Measurements from ENCODE around the gene DAZAP2. TPM values are rescaled to one million over a fixed set of nuclear protein-coding genes. Genes with fewer than 3 reads are reported as not detected.

DAZAP2 gene
- total and polyA plus RNA-seq, 2 of the 4 experiments (the other 2 are of a cell fraction), result 62.2 to 202 TPM

DNA sequence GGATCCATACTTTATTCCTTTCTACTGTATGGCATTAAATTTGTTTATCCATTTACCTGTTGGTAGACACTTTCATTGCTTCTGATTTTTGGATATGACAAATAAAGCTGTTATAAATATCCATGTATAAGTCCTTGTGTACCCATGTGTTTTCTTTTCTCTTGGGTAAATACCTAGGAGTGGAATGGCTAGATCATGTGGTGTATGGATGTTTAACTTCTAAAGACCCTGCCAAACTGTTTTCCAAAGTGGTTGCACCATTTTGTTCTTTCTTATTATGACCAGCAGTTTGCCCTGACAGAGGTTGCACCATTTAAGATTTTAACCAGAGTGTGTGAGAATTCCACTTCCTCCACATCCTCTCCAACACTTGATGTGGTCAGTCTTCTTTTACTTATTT lies 6.0 kb upstream of the DAZAP2 start:
- dilution Hi-C loops (cut with HindIII; ENCODE audit: low sequenced_read_pairs, unreplicated experiment) (no loop called here), intact Hi-C loops (cut with micrococcal nuclease) (no loop called here), in situ Hi-C loops (cut with MboI; ENCODE audit: low sequenced_read_pairs) (no loop called here)
- H3K27me3 ChIP-seq (ENCODE audit: control insufficient read depth, insufficient read depth, low read length), result no peaks in the 10 kb centered on the region
- H3K27ac ChIP-seq (ENCODE audit: insufficient read depth, low read length), result no peak overlapping the region
- H3K9me1 ChIP-seq (ENCODE audit: insufficient read depth, low read length), result peaks cover 3% of the 10 kb centered on the region; the same call in 1 of the 2 replicates
- no peak overlapping the region for H3K4me2 ChIP-seq (ENCODE audit: low read depth, low read length)
- no peak overlapping the region for H4K5ac ChIP-seq (ENCODE audit: low read depth, low read length)
- no peaks in the 10 kb centered on the region for H3K36me3 ChIP-seq (ENCODE audit: control insufficient read depth, insufficient read depth, low read length)
- H4K91ac ChIP-seq (ENCODE audit: insufficient read depth, low read depth, low read length), result no peak overlapping the region
- no peak overlapping the region for H2BK5ac ChIP-seq (ENCODE audit: low read depth, low read length, poor library complexity, severe bottlenecking)
- no peak overlapping the region for H3K4ac ChIP-seq (ENCODE audit: low read depth, low read length)
- H3K4me3 ChIP-seq (ENCODE audit: insufficient read depth, low read depth, low read length), result no peak overlapping the region
- POLR2A ChIA-PET (ENCODE audit: unreplicated experiment), result no interaction called here
- H4K20me1 ChIP-seq (ENCODE audit: insufficient read depth, low read length), result no peaks in the 10 kb centered on the region
- H2BK20ac ChIP-seq (ENCODE audit: low read depth, low read length), result no peak overlapping the region
- H2AK9ac ChIP-seq (replicated peaks; ENCODE audit: low read depth, low read length, poor library complexity), result no peak overlapping the region
- no peak overlapping the region for H3K23ac ChIP-seq (ENCODE audit: low read depth, low read length)
- no peak overlapping the region for H3K9ac ChIP-seq (ENCODE audit: low read depth, low read length)
- no peak overlapping the region for H2AK5ac ChIP-seq (ENCODE audit: low read depth, low read length)
- H2BK120ac ChIP-seq (ENCODE audit: low read depth, low read length), result no peak overlapping the region
- no peak overlapping the region for H2BK15ac ChIP-seq (ENCODE audit: low read depth, low read length)
- no peak overlapping the region for H4K8ac ChIP-seq (ENCODE audit: low read depth in 2 of 2, low read length in 2 of 2)
- BruUV-seq (replicated peaks), result no TSS peak
- no peaks in the 10 kb centered on the region for H3K9me3 ChIP-seq (ENCODE audit: control insufficient read depth, insufficient read depth, low read length)
- H3K56ac ChIP-seq (ENCODE audit: extremely low read depth, insufficient read depth, low read length), result no peak overlapping the region
- no peak overlapping the region for H2AFZ ChIP-seq (replicated peaks; ENCODE audit: low read length, poor library complexity)
- no peaks in the 10 kb centered on the region for H3K4me1 ChIP-seq (ENCODE audit: control insufficient read depth, insufficient read depth, low read length)
- no peak overlapping the region for H3K14ac ChIP-seq (replicated peaks; ENCODE audit: low read depth, low read length)
- ATAC-seq (ENCODE audit: low read depth), result no peak
- CTCF ChIA-PET, result no interaction called here
- H3K18ac ChIP-seq (ENCODE audit: low read depth, low read length), result no peak overlapping the region
- DNase-seq, result no peak
- H3K79me1 ChIP-seq (ENCODE audit: low read depth in 1 of 2, low read length in 2 of 2), result no peaks in the 10 kb centered on the region
- TF ChIP-seq NFE2L2 (IDR thresholded peaks at IDR 0.05; ENCODE audit: low read depth, low read length) (no peak), MXI1 (IDR thresholded peaks at IDR 0.05; ENCODE audit: borderline replicate concordance, low read depth, low read length) (no peak), RCOR1 (IDR thresholded peaks at IDR 0.05; ENCODE audit: insufficient replicate concordance, low read length) (no peak), POLR2A (IDR thresholded peaks at IDR 0.05; ENCODE audit: low read depth, low read length) (no peak), RFX5 (IDR thresholded peaks at IDR 0.05; ENCODE audit: low read depth, low read length) (no peak)
- TF ChIP-seq, protein P1, sequence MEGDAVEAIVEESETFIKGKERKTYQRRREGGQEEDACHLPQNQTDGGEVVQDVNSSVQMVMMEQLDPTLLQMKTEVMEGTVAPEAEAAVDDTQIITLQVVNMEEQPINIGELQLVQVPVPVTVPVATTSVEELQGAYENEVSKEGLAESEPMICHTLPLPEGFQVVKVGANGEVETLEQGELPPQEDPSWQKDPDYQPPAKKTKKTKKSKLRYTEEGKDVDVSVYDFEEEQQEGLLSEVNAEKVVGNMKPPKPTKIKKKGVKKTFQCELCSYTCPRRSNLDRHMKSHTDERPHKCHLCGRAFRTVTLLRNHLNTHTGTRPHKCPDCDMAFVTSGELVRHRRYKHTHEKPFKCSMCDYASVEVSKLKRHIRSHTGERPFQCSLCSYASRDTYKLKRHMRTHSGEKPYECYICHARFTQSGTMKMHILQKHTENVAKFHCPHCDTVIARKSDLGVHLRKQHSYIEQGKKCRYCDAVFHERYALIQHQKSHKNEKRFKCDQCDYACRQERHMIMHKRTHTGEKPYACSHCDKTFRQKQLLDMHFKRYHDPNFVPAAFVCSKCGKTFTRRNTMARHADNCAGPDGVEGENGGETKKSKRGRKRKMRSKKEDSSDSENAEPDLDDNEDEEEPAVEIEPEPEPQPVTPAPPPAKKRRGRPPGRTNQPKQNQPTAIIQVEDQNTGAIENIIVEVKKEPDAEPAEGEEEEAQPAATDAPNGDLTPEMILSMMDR (conservative IDR thresholded peaks at IDR 0.05; ENCODE audit: low read depth, low read length), result no peak
